ENCODE measurements around the gene FRMD4A. TPM values are rescaled to one million over a fixed set of nuclear protein-coding genes. Genes with fewer than 3 reads are reported as not detected.

The FRMD4A gene
- total RNA-seq, 2 experiments from 2014 or later: 7.1 to 7.2 TPM

DNA sequence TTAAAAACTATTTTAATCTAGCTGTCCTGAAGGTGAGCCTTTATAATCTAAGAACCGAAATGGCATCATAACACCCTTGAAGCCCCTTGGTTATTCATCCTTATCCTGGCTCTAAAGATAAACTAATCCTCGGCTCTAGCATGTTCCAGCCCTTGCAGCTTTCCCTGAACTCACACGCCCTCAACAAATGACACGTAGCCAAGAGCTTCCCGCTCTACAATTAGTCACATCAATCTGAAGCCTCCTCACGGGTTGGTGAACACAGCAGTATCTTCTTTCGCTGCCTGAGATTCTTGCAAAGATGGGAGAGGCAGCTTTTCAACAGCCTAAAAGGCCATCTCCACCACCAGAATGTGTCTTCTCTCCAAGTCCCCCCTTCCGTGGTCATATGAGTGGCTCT is 4.1 kb downstream of the FRMD4A start:
- Mint-ChIP-seq H3K27ac (no peak overlapping the region), H3K36me3 (no peaks in the 10 kb centered on the region), H3K27me3 (peaks cover 29% of the 10 kb centered on the region), H3K4me3 (no peak overlapping the region), H3K9me3 (no peaks in the 10 kb centered on the region), H3K4me1 (peaks cover 5% of the 10 kb centered on the region)
- DNase-seq: no peak

- Mint-ChIP-seq H3K27me3 (peaks cover 29% of the 10 kb centered on the region), H3K36me3 (no peaks in the 10 kb centered on the region), H3K4me1 (peaks cover 5% of the 10 kb centered on the region), H3K27ac (no peak overlapping the region), H3K9me3 (no peaks in the 10 kb centered on the region), H3K4me3 (no peak overlapping the region)
- peak; percentile 31 for DNase-seq
Observed at GRCh38 chr10:14325325-14325955, 5.3 kb downstream of the FRMD4A start.

DNA sequence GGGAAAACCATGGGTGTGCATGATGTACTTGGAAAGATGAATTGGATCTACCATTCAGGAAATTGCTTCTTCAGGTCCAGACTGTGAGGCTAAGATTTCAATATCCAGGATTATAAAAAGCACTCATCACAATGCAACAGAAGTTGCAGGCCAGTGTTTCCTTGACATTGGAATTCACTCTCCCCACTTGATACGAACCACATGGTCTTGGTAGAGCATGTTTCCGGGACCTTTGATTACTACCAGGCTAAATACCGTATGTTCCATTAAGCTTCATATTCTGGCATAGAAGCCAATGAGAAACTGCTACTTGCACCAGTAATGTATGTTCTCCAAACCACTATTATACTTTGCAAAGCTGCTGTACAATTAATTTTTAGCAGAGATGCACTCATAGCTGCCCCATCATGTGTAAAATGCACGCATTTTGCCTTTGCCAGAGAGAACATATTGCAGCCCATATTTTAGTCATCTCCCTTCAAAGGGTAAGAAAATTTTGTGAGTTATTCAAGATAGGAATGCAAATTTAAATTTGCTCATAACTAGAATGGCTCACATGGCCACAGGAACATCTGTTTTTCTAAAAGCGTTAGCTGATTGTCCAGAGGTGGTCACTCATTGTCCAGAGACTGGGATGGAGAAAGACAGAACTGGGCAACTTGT is 8.1 kb downstream of the FRMD4A start:
- Mint-ChIP-seq H3K4me1 (peaks cover 1% of the 10 kb centered on the region), H3K27me3 (peaks cover 34% of the 10 kb centered on the region), H3K36me3 (no peaks in the 10 kb centered on the region), H3K4me3 (no peak overlapping the region), H3K9me3 (no peaks in the 10 kb centered on the region), H3K27ac (no peak overlapping the region)
- no peak for DNase-seq

DNA sequence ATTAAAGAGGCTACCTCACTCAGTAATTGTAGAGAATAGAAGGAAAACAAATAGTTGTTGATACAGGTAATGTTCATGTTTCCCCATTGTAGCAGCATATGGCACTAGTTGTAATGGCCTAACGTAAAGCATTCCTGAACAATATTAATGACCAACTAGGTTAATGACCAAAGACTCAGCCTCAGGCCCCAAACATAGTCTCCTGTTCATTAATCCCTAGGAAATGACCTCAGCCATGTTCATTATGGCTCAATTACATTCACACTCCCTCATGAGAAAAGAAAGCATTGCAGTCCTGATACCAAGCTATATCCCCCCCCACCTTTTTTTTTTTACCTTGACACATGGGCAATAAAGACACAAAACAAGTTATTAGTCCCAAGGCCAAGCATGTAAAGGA is 12.7 kb downstream of the FRMD4A start:
- H3K27ac Mint-ChIP-seq: no peak overlapping the region
- no peak for DNase-seq
- H3K36me3 Mint-ChIP-seq: no peaks in the 10 kb centered on the region
- H3K4me1 Mint-ChIP-seq: no peaks in the 10 kb centered on the region
- peaks cover 41% of the 10 kb centered on the region for H3K27me3 Mint-ChIP-seq
- H3K9me3 Mint-ChIP-seq: no peaks in the 10 kb centered on the region
- no peak overlapping the region for H3K4me3 Mint-ChIP-seq

GRCh38 chr10:14312014-14312413 is 18.7 kb downstream of the FRMD4A start:
- Mint-ChIP-seq H3K27me3 (peaks cover 39% of the 10 kb centered on the region), H3K27ac (no peak overlapping the region), H3K36me3 (no peaks in the 10 kb centered on the region)

GRCh38 chr10:14311206-14311957 is 19.3 kb downstream of the FRMD4A start:
- Mint-ChIP-seq H3K9me3 (no peaks in the 10 kb centered on the region), H3K27me3 (peaks cover 42% of the 10 kb centered on the region), H3K36me3 (no peaks in the 10 kb centered on the region), H3K4me1 (no peaks in the 10 kb centered on the region), H3K4me3 (no peak overlapping the region), H3K27ac (no peak overlapping the region)
- no peak for DNase-seq

More at GRCh38 chr10:14312014-14312413, 18.7 kb downstream of the FRMD4A start:
- Mint-ChIP-seq H3K9me3 (no peaks in the 10 kb centered on the region), H3K4me3 (no peak overlapping the region), H3K4me1 (no peaks in the 10 kb centered on the region)
- no peak for DNase-seq

- Mint-ChIP-seq H3K4me1 (no peaks in the 10 kb centered on the region), H3K9me3 (no peaks in the 10 kb centered on the region), H3K4me3 (no peak overlapping the region), H3K27ac (no peak overlapping the region), H3K27me3 (peaks cover 24% of the 10 kb centered on the region), H3K36me3 (no peaks in the 10 kb centered on the region)
- no peak for DNase-seq
Observed at GRCh38 chr10:14309593-14309992, 21.1 kb downstream of the FRMD4A start.

DNA sequence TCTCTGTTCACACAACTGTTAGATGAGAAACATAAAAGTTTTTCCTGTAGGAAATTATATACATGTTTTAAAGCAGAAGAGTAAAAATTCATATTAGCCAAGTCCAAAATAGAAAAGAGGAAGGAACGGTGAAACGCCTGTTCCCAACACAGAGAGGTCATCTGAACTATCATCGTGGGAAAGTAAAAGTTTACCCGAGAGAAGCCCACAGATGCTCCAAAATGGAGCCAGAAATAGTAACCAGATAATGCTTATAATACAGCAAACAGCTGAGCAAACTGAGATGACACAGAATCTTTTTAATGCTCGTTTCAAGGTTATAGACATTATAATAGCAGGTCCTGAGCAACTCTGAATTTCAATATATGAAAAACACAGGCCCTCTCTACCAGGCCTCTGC is 24.5 kb downstream of the FRMD4A start:
- DNase-seq: no peak
- Mint-ChIP-seq H3K4me1 (no peaks in the 10 kb centered on the region), H3K4me3 (no peak overlapping the region), H3K27ac (no peak overlapping the region), H3K36me3 (no peaks in the 10 kb centered on the region), H3K9me3 (no peaks in the 10 kb centered on the region), H3K27me3 (peaks cover 27% of the 10 kb centered on the region)

GRCh38 chr10:14304046-14304445 is 26.7 kb downstream of the FRMD4A start:
- peaks cover 18% of the 10 kb centered on the region for H3K27me3 Mint-ChIP-seq
- H3K4me1 Mint-ChIP-seq: no peaks in the 10 kb centered on the region
- no peak for DNase-seq
- no peak overlapping the region for H3K4me3 Mint-ChIP-seq
- no peak overlapping the region for H3K27ac Mint-ChIP-seq
- H3K36me3 Mint-ChIP-seq: no peaks in the 10 kb centered on the region
- no peaks in the 10 kb centered on the region for H3K9me3 Mint-ChIP-seq

DNA sequence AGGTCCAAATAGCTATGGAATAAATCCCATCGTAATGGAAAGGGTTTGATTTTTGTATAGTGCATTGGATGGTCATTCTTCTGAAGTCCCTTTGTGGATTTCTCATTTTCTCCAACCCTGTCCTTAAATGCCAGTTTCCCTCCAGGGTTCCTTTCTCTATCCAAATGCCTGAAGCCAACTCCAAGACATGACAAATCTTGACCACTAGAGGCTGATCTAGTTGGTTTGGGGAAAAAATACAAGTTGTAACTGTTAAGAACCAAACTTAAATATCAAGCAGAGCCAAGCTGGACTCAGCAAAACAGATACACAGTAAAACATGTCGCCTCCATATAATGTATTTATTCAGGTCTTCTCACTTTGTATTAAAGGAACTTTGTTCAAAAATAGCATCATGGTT is 28.7 kb downstream of the FRMD4A start:
- H3K4me1 Mint-ChIP-seq: no peaks in the 10 kb centered on the region
- H3K9me3 Mint-ChIP-seq: no peaks in the 10 kb centered on the region
- H3K36me3 Mint-ChIP-seq: no peaks in the 10 kb centered on the region
- H3K27me3 Mint-ChIP-seq: peaks cover 22% of the 10 kb centered on the region
- H3K4me3 Mint-ChIP-seq: no peak overlapping the region
- DNase-seq: no peak
- no peak overlapping the region for H3K27ac Mint-ChIP-seq

DNA sequence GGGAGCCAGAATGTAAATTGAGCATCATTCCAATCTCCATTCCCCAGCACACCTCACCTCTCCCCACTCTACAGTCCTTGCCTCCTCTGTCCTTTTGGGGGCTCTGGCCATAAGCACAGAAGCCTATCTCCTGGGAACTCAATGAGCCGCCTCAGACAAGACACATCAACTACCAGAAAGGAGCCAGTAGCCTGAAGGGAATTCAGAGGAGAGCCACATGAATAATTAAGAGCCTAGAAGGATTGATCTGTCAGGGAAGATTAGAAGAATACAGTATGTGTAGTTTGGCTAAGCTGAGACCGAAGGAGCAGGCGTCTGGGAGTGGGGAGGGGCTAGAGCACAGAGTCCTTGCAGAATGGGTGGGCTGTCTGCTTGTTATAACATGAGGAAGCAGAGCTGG is 31.2 kb downstream of the FRMD4A start:
- Mint-ChIP-seq H3K27ac (no peak overlapping the region), H3K9me3 (no peaks in the 10 kb centered on the region), H3K4me3 (no peak overlapping the region), H3K36me3 (no peaks in the 10 kb centered on the region), H3K4me1 (no peaks in the 10 kb centered on the region), H3K27me3 (peaks cover 18% of the 10 kb centered on the region)
- no peak for DNase-seq

DNA sequence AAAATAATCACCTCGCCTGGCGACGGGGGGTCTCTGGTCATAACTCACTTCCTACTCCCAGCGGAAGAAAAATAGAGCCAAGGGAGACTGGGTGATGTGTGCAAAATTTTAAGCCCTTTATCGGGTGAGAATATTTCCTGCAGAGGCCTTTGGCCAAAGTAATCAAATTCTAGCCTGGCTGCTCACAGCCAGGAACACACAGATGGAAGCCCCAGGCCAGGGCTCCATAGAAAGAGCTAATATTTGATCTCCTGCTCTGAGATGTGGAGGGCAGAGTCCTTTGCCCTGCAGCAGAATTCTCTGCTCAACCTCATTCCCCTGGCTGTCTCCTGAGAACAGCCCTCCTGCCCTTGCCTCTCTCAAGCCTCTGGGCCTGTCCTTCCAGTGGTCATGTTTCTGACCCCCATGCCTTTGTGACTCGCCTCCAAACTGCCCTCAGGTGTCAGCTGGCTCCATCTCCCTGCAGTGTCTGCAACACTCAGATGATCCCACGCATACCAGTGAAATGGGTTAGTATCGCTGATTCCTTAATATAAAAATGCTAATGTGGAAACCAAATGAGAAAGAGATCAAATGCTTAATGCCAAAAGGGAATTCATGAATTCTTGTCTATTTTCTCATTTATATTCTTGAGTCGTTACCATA is 34.5 kb downstream of the FRMD4A start:
- DNase-seq: no peak
- H3K9me3 Mint-ChIP-seq: peaks cover 13% of the 10 kb centered on the region
- no peaks in the 10 kb centered on the region for H3K4me1 Mint-ChIP-seq
- H3K27me3 Mint-ChIP-seq: peaks cover 9% of the 10 kb centered on the region
- H3K4me3 Mint-ChIP-seq: no peak overlapping the region
- peaks cover 1% of the 10 kb centered on the region for H3K36me3 Mint-ChIP-seq
- H3K27ac Mint-ChIP-seq: no peak overlapping the region

DNA sequence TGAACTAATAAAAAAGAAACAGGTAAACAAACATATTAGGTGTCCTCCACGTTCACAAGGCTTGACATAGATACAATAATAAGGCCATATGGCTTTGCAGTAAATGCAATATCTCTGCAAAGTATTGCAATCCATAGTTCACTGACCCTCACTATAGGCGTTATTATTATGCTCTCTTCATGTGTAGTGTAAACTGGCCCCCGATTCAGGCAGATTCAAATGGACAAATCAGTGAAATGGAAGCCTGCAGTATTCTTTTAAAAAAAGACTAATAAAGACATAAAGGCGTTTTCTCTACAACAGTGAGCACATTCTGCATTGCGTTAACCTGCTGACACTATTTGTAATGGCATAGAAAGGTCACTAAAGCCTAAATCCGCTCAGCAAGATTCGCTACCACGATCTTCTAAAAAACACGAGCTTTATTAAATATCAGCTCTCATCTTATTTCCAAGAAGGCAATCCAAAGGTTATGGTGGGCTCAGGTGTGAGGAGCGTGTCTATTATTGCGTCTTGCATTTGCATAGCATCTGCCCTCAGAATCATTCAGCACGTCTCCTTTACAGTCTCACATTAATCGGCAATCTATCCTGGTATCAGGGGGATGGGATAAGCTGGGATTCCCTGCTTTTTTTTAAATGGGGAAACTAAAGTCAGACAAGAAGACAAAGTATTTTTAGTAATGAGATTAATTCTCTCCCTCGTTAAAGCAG is 36.2 kb downstream of the FRMD4A start:
- Mint-ChIP-seq H3K4me1 (no peaks in the 10 kb centered on the region), H3K36me3 (peaks cover 1% of the 10 kb centered on the region), H3K27ac (no peak overlapping the region), H3K4me3 (no peak overlapping the region), H3K9me3 (peaks cover 25% of the 10 kb centered on the region), H3K27me3 (peaks cover 9% of the 10 kb centered on the region)
- no peak for DNase-seq

GRCh38 chr10:14293526-14293925 is 37.2 kb downstream of the FRMD4A start:
- Mint-ChIP-seq H3K4me1 (no peaks in the 10 kb centered on the region), H3K36me3 (peaks cover 1% of the 10 kb centered on the region), H3K27me3 (peaks cover 13% of the 10 kb centered on the region), H3K4me3 (no peak overlapping the region), H3K9me3 (peaks cover 25% of the 10 kb centered on the region), H3K27ac (no peak overlapping the region)
- no peak for DNase-seq

GRCh38 chr10:14291296-14291695 is 39.4 kb downstream of the FRMD4A start:
- Mint-ChIP-seq H3K4me3 (no peak overlapping the region), H3K36me3 (peaks cover 1% of the 10 kb centered on the region), H3K27me3 (peaks cover 18% of the 10 kb centered on the region), H3K9me3 (peaks cover 25% of the 10 kb centered on the region), H3K4me1 (no peaks in the 10 kb centered on the region), H3K27ac (no peak overlapping the region)
- no peak for DNase-seq
